ENCODE measurements around the gene TAF4. TPM values are rescaled to one million over a fixed set of nuclear protein-coding genes. Genes with fewer than 3 reads are reported as not detected.

The TAF4 gene
- polyA plus RNA-seq, 1 donor from 2014 or later = 10.2 TPM

DNA sequence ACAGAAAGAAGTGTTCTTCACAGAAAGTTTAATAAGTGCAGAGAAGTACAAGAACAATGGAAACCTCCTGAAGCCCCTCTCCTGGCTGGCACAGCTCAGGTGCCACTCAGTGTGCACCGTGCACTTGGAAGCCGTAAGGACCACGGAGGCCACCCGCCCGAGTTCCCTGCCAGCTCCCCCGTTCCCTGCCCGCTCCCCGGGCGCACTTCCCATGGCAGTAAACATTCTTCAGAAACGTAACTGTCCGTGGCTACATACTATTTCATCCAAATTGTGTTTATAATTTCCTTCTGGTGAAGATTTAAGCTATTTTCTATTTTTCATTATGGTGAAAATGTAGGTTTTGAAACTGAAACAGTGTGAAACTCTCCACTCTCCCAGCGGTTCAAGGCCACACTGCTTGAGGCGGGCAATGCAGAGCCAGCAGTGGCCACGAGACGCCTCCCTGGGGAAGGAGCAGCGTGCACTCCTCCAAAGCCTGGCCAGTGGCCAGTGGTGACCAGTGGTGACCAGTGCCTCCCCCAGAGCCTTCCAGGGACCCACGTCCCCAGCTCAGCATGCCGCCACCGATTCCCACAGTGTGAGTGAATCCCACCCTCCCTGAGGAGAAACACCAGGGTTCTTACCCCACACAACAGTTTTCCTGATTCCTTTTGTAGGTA is 46.4 kb downstream of the TAF4 start:
- no peaks in the 10 kb centered on the region for H3K9me2 ChIP-seq (ENCODE audit: insufficient read depth, low read length)
- TF ChIP-seq CTCF (IDR thresholded peaks at IDR 0.05; ENCODE audit: poor library complexity, severe bottlenecking) (no peak), EP300 (conservative IDR thresholded peaks at IDR 0.05; ENCODE audit: poor library complexity, severe bottlenecking) (no peak), EZH2 (IDR thresholded peaks at IDR 0.05; ENCODE audit: borderline replicate concordance, insufficient read depth, low read length, poor library complexity, severe bottlenecking) (no peak), SMC3 (conservative IDR thresholded peaks at IDR 0.05; ENCODE audit: poor library complexity) (no peak), POLR2AphosphoS5 (IDR thresholded peaks at IDR 0.05) (no peak), RAD21 (conservative IDR thresholded peaks at IDR 0.05) (no peak), MXI1 (conservative IDR thresholded peaks at IDR 0.05; ENCODE audit: poor library complexity, severe bottlenecking) (no peak), TAF1 (IDR thresholded peaks at IDR 0.05; ENCODE audit: low read depth) (no peak)
- TF ChIP-seq, protein P1, sequence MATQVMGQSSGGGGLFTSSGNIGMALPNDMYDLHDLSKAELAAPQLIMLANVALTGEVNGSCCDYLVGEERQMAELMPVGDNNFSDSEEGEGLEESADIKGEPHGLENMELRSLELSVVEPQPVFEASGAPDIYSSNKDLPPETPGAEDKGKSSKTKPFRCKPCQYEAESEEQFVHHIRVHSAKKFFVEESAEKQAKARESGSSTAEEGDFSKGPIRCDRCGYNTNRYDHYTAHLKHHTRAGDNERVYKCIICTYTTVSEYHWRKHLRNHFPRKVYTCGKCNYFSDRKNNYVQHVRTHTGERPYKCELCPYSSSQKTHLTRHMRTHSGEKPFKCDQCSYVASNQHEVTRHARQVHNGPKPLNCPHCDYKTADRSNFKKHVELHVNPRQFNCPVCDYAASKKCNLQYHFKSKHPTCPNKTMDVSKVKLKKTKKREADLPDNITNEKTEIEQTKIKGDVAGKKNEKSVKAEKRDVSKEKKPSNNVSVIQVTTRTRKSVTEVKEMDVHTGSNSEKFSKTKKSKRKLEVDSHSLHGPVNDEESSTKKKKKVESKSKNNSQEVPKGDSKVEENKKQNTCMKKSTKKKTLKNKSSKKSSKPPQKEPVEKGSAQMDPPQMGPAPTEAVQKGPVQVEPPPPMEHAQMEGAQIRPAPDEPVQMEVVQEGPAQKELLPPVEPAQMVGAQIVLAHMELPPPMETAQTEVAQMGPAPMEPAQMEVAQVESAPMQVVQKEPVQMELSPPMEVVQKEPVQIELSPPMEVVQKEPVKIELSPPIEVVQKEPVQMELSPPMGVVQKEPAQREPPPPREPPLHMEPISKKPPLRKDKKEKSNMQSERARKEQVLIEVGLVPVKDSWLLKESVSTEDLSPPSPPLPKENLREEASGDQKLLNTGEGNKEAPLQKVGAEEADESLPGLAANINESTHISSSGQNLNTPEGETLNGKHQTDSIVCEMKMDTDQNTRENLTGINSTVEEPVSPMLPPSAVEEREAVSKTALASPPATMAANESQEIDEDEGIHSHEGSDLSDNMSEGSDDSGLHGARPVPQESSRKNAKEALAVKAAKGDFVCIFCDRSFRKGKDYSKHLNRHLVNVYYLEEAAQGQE (IDR thresholded peaks at IDR 0.05; ENCODE audit: borderline replicate concordance) = no peak
- no peak overlapping the region for H3K27ac ChIP-seq (ENCODE audit: low read length)
- H3K9me3 ChIP-seq (ENCODE audit: low read length) = no peaks in the 10 kb centered on the region
- H2AFZ ChIP-seq (ENCODE audit: low read depth, low read length) = no peak overlapping the region
- peaks cover 5% of the 10 kb centered on the region for H4K20me1 ChIP-seq (ENCODE audit: insufficient read depth)
- no peak overlapping the region for H3K4me3 ChIP-seq (ENCODE audit: low read length)
- no peak overlapping the region for H3K9ac ChIP-seq (ENCODE audit: low read length)
- no peaks in the 10 kb centered on the region for H3F3A ChIP-seq (ENCODE audit: insufficient read depth, low read length, poor library complexity, severe bottlenecking)
- H3K27me3 ChIP-seq (ENCODE audit: insufficient read depth, low read depth, low read length) = no peaks in the 10 kb centered on the region
- H3K36me3 ChIP-seq (ENCODE audit: insufficient read depth, low read length) = no peaks in the 10 kb centered on the region
- H3K79me2 ChIP-seq (replicated peaks; ENCODE audit: insufficient read depth, low read length) = peaks cover 42% of the 10 kb centered on the region
- H3K4me2 ChIP-seq (ENCODE audit: low read length) = no peak overlapping the region

DNA sequence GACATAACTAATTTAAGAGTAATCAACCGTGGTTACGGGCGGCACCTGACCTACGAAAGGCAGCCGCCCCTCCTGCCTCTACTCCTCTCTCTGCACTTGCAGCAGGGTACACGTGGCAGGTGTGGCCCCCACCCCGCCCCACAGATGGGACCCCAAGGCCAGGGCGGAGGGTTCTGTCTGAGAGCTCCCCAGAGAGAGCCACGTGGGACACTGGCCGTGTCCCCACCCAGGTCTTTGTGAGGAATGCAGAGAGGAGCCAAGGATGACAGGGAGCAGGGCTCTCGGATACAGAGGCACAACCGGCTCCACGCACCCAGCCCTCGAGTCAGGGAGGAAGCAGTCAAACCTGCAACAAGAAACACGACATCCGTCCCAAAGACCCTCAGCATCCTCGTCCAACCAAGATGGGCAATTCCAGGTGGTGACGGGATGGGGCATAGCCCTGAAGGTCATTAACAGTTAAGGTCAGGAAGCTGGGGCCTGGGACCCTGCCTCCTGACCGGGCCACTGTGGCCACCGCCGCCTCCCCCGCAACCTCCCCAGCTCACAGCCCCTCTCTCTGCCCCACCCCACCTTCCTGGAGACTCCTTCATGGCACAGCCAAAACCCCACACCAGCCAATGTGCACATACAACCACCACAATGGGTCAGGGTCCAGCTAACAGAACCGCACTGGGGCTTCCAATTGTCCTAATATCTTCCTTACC is 47.1 kb downstream of the TAF4 start:
- no peak overlapping the region for H3K4me3 ChIP-seq (ENCODE audit: low read length)
- no peak overlapping the region for H3K27ac ChIP-seq (ENCODE audit: low read length)
- peaks cover 36% of the 10 kb centered on the region for H3K79me2 ChIP-seq (replicated peaks; ENCODE audit: insufficient read depth, low read length)
- no peak overlapping the region for H3K9ac ChIP-seq (ENCODE audit: low read length)
- no peak overlapping the region for H2AFZ ChIP-seq (ENCODE audit: low read depth, low read length)
- H4K20me1 ChIP-seq (ENCODE audit: insufficient read depth) = peaks cover 5% of the 10 kb centered on the region
- no peaks in the 10 kb centered on the region for H3K9me3 ChIP-seq (ENCODE audit: low read length)
- no peaks in the 10 kb centered on the region for H3F3A ChIP-seq (ENCODE audit: insufficient read depth, low read length, poor library complexity, severe bottlenecking)
- no peak for TF ChIP-seq MXI1 (conservative IDR thresholded peaks at IDR 0.05; ENCODE audit: poor library complexity, severe bottlenecking)
- no peak for TF ChIP-seq EP300 (conservative IDR thresholded peaks at IDR 0.05; ENCODE audit: poor library complexity, severe bottlenecking)
- TF ChIP-seq RAD21 (conservative IDR thresholded peaks at IDR 0.05) = no peak
- TF ChIP-seq SMC3 (conservative IDR thresholded peaks at IDR 0.05; ENCODE audit: poor library complexity) = no peak
- TF ChIP-seq, protein P1 (IDR thresholded peaks at IDR 0.05; ENCODE audit: borderline replicate concordance) = no peak
- TF ChIP-seq TAF1 (IDR thresholded peaks at IDR 0.05; ENCODE audit: low read depth) = no peak
- no peak for TF ChIP-seq CTCF (IDR thresholded peaks at IDR 0.05; ENCODE audit: poor library complexity, severe bottlenecking)
- TF ChIP-seq EZH2 (IDR thresholded peaks at IDR 0.05; ENCODE audit: borderline replicate concordance, insufficient read depth, low read length, poor library complexity, severe bottlenecking) = no peak
- no peak for TF ChIP-seq POLR2AphosphoS5 (IDR thresholded peaks at IDR 0.05)
- no peak overlapping the region for H3K4me2 ChIP-seq (ENCODE audit: low read length)
- H3K9me2 ChIP-seq (ENCODE audit: insufficient read depth, low read length) = no peaks in the 10 kb centered on the region
- H3K27me3 ChIP-seq (ENCODE audit: insufficient read depth, low read depth, low read length) = no peaks in the 10 kb centered on the region
- H3K36me3 ChIP-seq (ENCODE audit: insufficient read depth, low read length) = no peaks in the 10 kb centered on the region
